Anterior cingulate cortex (tissue), 58 donors: ENCODE data around the gene BAG1.

ENCODE experiments used
- DNase-seq, 58 donors: peaks; one replicate each; lab custom pipeline; 2025; lab: John Stamatoyannopoulos, UW

BAG1 gene

DNA sequence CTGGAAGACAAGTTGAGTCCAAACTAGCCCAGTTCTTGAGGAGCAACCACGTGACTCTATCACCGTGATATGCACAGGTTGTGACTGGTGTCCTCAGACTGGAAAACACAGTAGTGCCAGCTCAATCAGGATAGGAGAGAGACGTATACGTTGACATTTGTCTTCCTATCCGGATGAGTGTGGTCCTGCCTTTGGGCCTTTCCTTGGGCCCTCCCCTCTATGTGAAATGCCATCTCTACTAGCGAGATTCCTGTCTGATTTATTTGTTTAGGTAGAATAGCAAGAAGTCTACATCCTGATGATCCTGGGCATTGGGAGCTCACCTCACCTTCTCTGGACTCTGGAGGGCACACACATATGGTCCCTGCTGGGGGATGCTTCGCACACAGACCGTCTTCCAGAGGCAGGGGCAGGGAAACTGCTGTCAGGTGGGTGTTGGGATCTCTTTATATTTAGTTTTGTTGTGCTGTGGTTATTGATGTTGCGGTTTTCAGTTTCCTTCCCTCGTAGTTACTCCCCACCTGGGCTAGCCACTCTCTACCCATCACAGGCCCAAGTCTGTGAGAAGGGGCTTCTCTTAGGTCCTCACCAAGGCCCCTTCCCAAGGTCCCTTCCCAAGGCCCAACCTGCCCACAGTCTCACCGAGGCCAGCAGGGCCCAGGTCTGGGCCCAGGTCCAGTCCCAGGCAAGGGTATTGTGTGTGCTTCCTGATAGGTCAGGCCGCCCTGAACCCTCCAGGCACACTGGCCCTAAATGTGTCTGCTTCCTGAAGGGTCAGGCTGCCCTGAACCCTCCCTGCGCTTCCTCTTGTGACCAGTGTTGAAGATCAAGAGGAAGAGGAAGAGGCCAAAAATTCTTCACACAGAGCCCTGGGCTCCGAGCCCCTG lies 43.6 kb downstream of the BAG1 start:
- DNase-seq = no peak

DNA sequence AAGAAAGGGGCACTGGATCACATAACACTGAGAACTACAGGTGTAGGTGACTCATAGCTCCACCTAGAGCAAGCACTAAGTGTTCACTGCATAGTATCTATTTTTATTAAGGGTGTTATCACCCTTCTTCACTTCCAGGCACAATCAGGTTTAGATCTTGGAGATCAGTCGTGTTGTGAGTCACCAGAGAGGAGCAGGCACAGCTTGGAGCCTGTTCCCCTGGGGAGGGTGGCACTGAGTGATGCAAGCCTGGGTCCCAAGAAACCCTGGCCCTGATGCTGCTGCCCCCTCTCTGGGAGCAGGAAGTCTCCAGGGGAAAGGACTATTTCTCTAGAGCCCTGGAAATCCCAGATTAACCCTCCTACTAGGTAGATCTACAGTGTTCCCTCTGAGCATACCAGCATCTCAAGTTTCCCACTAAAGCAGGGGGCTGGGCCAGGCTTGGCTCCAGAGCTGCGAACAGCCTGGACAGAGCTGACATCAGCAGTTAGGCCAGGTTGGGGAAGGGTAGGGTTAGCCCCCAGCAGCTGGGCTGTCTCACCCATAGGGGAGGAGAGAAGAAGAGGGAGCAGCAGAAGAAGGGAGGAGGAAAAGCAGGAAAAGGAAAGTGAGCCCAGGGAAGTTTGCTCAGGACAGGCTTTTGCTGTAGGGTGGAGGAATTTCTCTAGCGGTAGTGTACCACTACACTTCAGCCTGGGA lies 52.7 kb downstream of the BAG1 start:
- DNase-seq = no peak

DNA sequence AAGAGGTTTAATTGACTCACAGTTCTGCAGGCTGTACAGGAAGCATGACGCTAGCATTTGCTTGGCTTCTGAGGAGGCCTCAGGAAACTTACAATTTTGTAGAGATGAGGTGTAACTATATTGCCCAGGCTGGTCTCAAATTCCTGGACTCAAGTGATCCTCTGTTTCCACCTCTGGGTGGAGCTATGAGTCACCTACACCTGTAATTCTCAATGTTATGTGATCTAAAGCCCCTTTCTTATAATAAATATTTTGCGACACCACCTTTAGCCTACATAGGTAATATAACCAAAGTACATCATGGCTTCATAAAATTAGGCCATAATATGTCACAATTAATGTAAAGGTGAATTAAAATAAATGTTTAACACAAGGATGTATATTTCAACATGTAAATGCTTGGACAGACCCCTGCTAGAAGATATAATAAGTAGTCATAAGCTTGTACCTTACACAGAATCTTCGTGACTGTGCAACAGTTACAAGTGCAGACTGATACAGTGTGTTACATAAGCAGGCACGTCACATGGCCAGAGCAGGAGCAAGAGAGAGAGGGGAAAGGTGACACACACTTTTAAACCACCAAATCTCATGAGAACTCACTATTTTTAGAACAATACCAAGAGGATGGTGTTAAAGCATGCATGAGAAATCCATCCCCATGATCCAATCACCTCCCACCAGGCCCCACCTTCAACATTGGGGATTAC lies 54.3 kb downstream of the BAG1 start:
- DNase-seq = no peak

DNA sequence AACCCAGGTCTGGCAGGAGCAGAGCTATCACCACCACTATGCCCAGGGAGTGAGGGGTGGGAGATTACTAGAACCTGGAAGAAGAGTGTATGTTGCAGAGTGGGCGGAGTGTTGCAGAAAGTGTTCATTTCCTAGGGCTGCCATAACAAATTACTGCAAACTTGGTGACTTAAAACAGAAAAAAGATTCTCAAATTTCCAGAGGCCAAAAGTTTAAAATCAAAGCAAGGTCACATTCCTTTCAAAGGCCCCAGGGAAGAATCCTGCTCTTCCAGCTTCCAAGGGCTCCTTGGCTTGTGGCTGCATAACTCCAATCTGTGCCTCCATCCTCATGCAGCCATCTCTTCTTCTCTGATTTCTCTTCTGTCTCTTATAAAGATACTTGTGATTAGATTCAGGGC lies 55.1 kb downstream of the BAG1 start:
- no peak for DNase-seq

DNA sequence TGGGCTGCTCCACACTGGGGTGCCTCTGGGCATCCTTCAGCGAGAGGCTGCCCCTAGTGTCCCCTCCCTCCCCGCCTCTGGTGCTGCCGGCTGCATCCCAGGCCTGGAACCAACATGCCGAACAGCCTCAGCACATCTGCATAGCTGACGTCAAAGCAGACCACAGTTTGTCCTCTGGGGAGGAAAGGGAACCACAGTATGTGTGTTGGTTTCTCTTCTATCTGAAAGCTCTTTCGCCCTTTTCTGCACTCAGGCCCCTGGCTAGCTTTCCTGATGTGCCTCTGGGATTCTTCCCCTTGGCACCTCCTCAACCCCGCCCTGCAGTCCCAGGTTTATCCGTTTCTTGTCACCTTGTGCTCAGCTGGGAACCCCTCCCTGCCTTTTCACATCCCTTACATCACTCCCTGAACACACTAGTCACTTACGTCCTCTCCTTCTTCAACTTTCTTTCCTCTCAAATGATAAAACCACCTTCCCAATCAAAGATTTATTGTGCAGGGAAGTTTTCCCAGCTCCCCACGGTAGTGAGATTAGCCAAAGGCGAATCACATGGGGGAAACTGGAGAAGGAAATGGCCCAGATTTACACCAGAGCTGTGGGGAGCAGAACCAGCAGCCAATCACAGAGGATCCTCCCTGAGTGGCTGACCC lies 61.8 kb downstream of the BAG1 start:
- peak in 6 of 58 donors; percentile 3 to 22 (median 14) for DNase-seq
